ENCODE results near the gene DYNLT3.

DNA sequence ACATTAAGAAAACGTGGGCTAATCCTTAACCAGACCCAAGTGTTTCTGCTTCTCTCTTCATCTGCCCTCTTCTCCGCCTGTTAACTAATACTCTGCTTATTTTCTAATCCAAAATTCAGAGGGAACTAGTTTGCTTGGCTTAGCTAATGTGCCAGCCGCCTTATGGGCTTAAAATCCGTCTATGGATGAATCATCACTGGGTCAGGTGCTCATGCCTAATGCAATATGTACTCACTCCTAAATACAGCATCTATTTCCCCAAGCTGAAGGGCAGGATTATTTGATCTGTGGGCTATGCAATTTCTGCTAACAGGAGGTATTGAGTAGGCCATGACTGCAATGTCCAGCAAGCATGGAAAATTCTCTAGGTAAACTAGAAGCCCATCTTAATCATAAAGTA is 12.4 kb downstream of the DYNLT3 start:
- TF ChIP-seq, protein P1, sequence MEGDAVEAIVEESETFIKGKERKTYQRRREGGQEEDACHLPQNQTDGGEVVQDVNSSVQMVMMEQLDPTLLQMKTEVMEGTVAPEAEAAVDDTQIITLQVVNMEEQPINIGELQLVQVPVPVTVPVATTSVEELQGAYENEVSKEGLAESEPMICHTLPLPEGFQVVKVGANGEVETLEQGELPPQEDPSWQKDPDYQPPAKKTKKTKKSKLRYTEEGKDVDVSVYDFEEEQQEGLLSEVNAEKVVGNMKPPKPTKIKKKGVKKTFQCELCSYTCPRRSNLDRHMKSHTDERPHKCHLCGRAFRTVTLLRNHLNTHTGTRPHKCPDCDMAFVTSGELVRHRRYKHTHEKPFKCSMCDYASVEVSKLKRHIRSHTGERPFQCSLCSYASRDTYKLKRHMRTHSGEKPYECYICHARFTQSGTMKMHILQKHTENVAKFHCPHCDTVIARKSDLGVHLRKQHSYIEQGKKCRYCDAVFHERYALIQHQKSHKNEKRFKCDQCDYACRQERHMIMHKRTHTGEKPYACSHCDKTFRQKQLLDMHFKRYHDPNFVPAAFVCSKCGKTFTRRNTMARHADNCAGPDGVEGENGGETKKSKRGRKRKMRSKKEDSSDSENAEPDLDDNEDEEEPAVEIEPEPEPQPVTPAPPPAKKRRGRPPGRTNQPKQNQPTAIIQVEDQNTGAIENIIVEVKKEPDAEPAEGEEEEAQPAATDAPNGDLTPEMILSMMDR (IDR thresholded peaks at IDR 0.05; ENCODE audit: poor library complexity) = no peak
- TF ChIP-seq EZH2phosphoT487 (IDR thresholded peaks at IDR 0.05; ENCODE audit: low read depth, severe bottlenecking, unreplicated experiment) = no peak

Data from hepatocyte (in vitro differentiated cells).